ENCODE measurements around the gene KRTAP9-2. TPM values are rescaled to one million over a fixed set of nuclear protein-coding genes. Genes with fewer than 3 reads are reported as not detected.
"Not testable (repeated sequence)": the region's sequence is repeated elsewhere in the genome, so short reads cannot be mapped to it uniquely, and the experiment has no call there.

Gene KRTAP9-2
- total RNA-seq, 2 donors from 2014 or later: not detected

- DNase-seq (no peak), ATAC-seq (no peak)
- no peaks in the 10 kb centered on the region for H3K4me1 ChIP-seq
- H3K36me3 ChIP-seq (replicated peaks in 1 of 2; ENCODE audit: insufficient read depth in 1 of 2, low read depth in 2 of 2): no peaks in the 10 kb centered on the region
- no peak overlapping the region for H3K4me3 ChIP-seq
- TF ChIP-seq POLR2A (IDR thresholded peaks at IDR 0.05) (no peak), CTCF (IDR thresholded peaks at IDR 0.05) (no peak)
- no peak overlapping the region for H3K27ac ChIP-seq
- no peaks in the 10 kb centered on the region for H3K9me3 ChIP-seq
- no peaks in the 10 kb centered on the region for H3K27me3 ChIP-seq
- no CpG with 5 or more reads among the region's 3 CpGs for WGBS, 2 donors
- intact Hi-C loops (cut with DNase I): no loop called here
Observed at GRCh38 chr17:41267711-41268110, 41.3 kb downstream of the KRTAP9-2 start.

- H3K27ac ChIP-seq; H3K4me1 ChIP-seq; H3K27me3 ChIP-seq; H3K36me3 ChIP-seq (replicated peaks in 1 of 2; ENCODE audit: insufficient read depth in 1 of 2, low read depth in 2 of 2); H3K4me3 ChIP-seq; DNase-seq; intact Hi-C loops (cut with DNase I); ATAC-seq; H3K9me3 ChIP-seq: not testable (repeated sequence)
- no CpG with 5 or more reads among the region's 1 CpG for WGBS, 2 donors
Observed at GRCh38 chr17:41271323-41271722, 44.9 kb downstream of the KRTAP9-2 start.

GRCh38 chr17:41271858-41272257 lies 45.4 kb downstream of the KRTAP9-2 start:
- H3K27ac ChIP-seq: no peak overlapping the region
- H3K27me3 ChIP-seq: no peaks in the 10 kb centered on the region
- no peaks in the 10 kb centered on the region for H3K9me3 ChIP-seq
- H3K4me1 ChIP-seq: no peaks in the 10 kb centered on the region
- intact Hi-C loops (cut with DNase I): no loop called here
- H3K36me3 ChIP-seq (replicated peaks in 1 of 2; ENCODE audit: insufficient read depth in 1 of 2, low read depth in 2 of 2): no peaks in the 10 kb centered on the region
- H3K4me3 ChIP-seq: no peak overlapping the region
- DNase-seq: no peak
- no CpG with 5 or more reads among the region's 1 CpG for WGBS, 2 donors
- TF ChIP-seq POLR2A (IDR thresholded peaks at IDR 0.05) (no peak), CTCF (IDR thresholded peaks at IDR 0.05) (no peak)
- ATAC-seq: no peak

- H3K4me1 ChIP-seq; H3K27me3 ChIP-seq; DNase-seq; ATAC-seq; H3K27ac ChIP-seq; H3K36me3 ChIP-seq (replicated peaks in 1 of 2; ENCODE audit: insufficient read depth in 1 of 2, low read depth in 2 of 2); H3K4me3 ChIP-seq; H3K9me3 ChIP-seq; intact Hi-C loops (cut with DNase I): not testable (repeated sequence)
- 71% methylated on average over 3 of the region's 3 CpGs; no CpG with 5 or more reads in 1 of the 2 donors for WGBS, 2 donors
Observed at GRCh38 chr17:41275648-41276190, 49.3 kb downstream of the KRTAP9-2 start, which contains the start of gene KRTAP9-7. Gene KRTAP9-7 (plus strand): TSS chr17:41275698. CDS start chr17:41275698, 0 bp downstream.

Small RNA genes within 50 kb of the gene (small RNA-seq; reads per million reads assigned to genes)
- gene KRTAP4-17P: not detected

Other genes with a start within 250 kb of the KRTAP9-2 start
- gene KRT40, start 242.3 kb upstream of the KRTAP9-2 start, total RNA-seq: 1 to 10 TPM in 1 of 2 donors, not detected in 1; 1.6 TPM
- not detected for gene KRTAP3-3, start 232.5 kb upstream of the KRTAP9-2 start, total RNA-seq
- gene KRTAP3-2, start 226.7 kb upstream of the KRTAP9-2 start, total RNA-seq: not detected
- gene KRTAP3-1, start 217.5 kb upstream of the KRTAP9-2 start, total RNA-seq: not detected
- gene KRTAP1-5, start 199.4 kb upstream of the KRTAP9-2 start, total RNA-seq: not detected
- gene KRTAP1-4, start 196.5 kb upstream of the KRTAP9-2 start, total RNA-seq: not detected
- gene KRTAP1-3, start 191.8 kb upstream of the KRTAP9-2 start, total RNA-seq: not detected
- gene KRTAP1-1, start 185.2 kb upstream of the KRTAP9-2 start, total RNA-seq: not detected
- gene KRTAP2-1, start 179.3 kb upstream of the KRTAP9-2 start, total RNA-seq: not detected
- not detected for gene KRTAP2-2, start 171.4 kb upstream of the KRTAP9-2 start, total RNA-seq
- gene KRTAP2-3, start 166.5 kb upstream of the KRTAP9-2 start, total RNA-seq: not detected
- not detected for gene KRTAP2-4, start 160.8 kb upstream of the KRTAP9-2 start, total RNA-seq
- gene KRTAP4-7, start 142.5 kb upstream of the KRTAP9-2 start, total RNA-seq: not detected
- not detected for gene KRTAP4-8, start 128.5 kb upstream of the KRTAP9-2 start, total RNA-seq
- gene KRTAP4-16, start 124.4 kb upstream of the KRTAP9-2 start, total RNA-seq: not detected
- not detected for gene KRTAP4-9, start 121.3 kb upstream of the KRTAP9-2 start, total RNA-seq
- not detected for gene KRTAP4-11, start 108.3 kb upstream of the KRTAP9-2 start, total RNA-seq
- not detected for gene KRTAP4-12, start 102.5 kb upstream of the KRTAP9-2 start, total RNA-seq
- gene KRTAP4-6, start 86.1 kb upstream of the KRTAP9-2 start, total RNA-seq: not detected
- not detected for gene KRTAP4-5, start 76.8 kb upstream of the KRTAP9-2 start, total RNA-seq
- gene KRTAP4-4, start 65.9 kb upstream of the KRTAP9-2 start, total RNA-seq: not detected
- not detected for gene KRTAP4-3, start 58.4 kb upstream of the KRTAP9-2 start, total RNA-seq
- not detected for gene KRTAP4-2, start 48.4 kb upstream of the KRTAP9-2 start, total RNA-seq
- not detected for gene KRTAP4-1, start 41.7 kb upstream of the KRTAP9-2 start, total RNA-seq
- gene KRTAP9-1, start 36.8 kb upstream of the KRTAP9-2 start, total RNA-seq: not detected
- gene KRTAP9-3, start 5.8 kb downstream of the KRTAP9-2 start, total RNA-seq: not detected
- not detected for gene KRTAP9-8, start 11.4 kb downstream of the KRTAP9-2 start, total RNA-seq
- gene KRTAP9-4, start 23.0 kb downstream of the KRTAP9-2 start, total RNA-seq: not detected
- not detected for gene KRTAP9-9, start 28.7 kb downstream of the KRTAP9-2 start, total RNA-seq
- gene KRTAP9-6, start 38.7 kb downstream of the KRTAP9-2 start, total RNA-seq: not detected
- gene KRTAP9-7, start 49.0 kb downstream of the KRTAP9-2 start, total RNA-seq: not detected
- not detected for gene KRTAP29-1, start 76.2 kb downstream of the KRTAP9-2 start, total RNA-seq
- not detected for gene KRTAP16-1, start 82.7 kb downstream of the KRTAP9-2 start, total RNA-seq
- gene KRTAP17-1, start 89.1 kb downstream of the KRTAP9-2 start, total RNA-seq: not detected
- gene KRT33A, start 124.2 kb downstream of the KRTAP9-2 start, total RNA-seq: not detected
- gene KRT33B, start 143.2 kb downstream of the KRTAP9-2 start, total RNA-seq: not detected
- not detected for gene KRT34, start 155.7 kb downstream of the KRTAP9-2 start, total RNA-seq
- not detected for gene KRT31, start 171.0 kb downstream of the KRTAP9-2 start, total RNA-seq
- gene KRT37, start 197.9 kb downstream of the KRTAP9-2 start, total RNA-seq: not detected
- gene KRT38, start 214.3 kb downstream of the KRTAP9-2 start, total RNA-seq: not detected
- not detected for gene KRT32, start 240.7 kb downstream of the KRTAP9-2 start, total RNA-seq

Measured in body of pancreas (tissue), 4 donors.